GM15510 (cell line): Measurements from ENCODE around the gene BTBD9.

ENCODE experiments used
- POLR2A ChIP-seq: IDR thresholded peaks from 3 replicates; pipeline ENCODE4 v1.6.1; 2011; ENCODE audit warnings: borderline replicate concordance; ENCODE audit not compliant: insufficient read length; ENCODE audit errors: extremely low read depth

Gene BTBD9

GRCh38 chr6:38479331-38479730, 160.4 kb downstream of the BTBD9 start:
- no peak for TF ChIP-seq POLR2A

- no peak for TF ChIP-seq POLR2A
These were observed 162.0 kb downstream of the BTBD9 start for GRCh38 chr6:38477680-38478260.

GRCh38 chr6:38476888-38477287, 162.8 kb downstream of the BTBD9 start:
- no peak for TF ChIP-seq POLR2A

GRCh38 chr6:38476141-38476540, 163.6 kb downstream of the BTBD9 start:
- TF ChIP-seq POLR2A = no peak

GRCh38 chr6:38470548-38470947, 169.2 kb downstream of the BTBD9 start:
- TF ChIP-seq POLR2A = no peak

- TF ChIP-seq POLR2A = no peak
These were observed 172.2 kb downstream of the BTBD9 start for GRCh38 chr6:38467566-38467965.

GRCh38 chr6:38460186-38460585, 179.5 kb downstream of the BTBD9 start:
- no peak for TF ChIP-seq POLR2A

GRCh38 chr6:38459291-38459690, 180.4 kb downstream of the BTBD9 start:
- TF ChIP-seq POLR2A = no peak

- TF ChIP-seq POLR2A = no peak
These were observed 185.9 kb downstream of the BTBD9 start for GRCh38 chr6:38453861-38454260.

- no peak for TF ChIP-seq POLR2A
These were observed 186.7 kb downstream of the BTBD9 start for GRCh38 chr6:38452816-38453660.

GRCh38 chr6:38450717-38451116, 189.0 kb downstream of the BTBD9 start:
- no peak for TF ChIP-seq POLR2A

- TF ChIP-seq POLR2A = no peak
These were observed 193.8 kb downstream of the BTBD9 start for GRCh38 chr6:38445925-38446324.

GRCh38 chr6:38445336-38445735, 194.4 kb downstream of the BTBD9 start:
- no peak for TF ChIP-seq POLR2A

- no peak for TF ChIP-seq POLR2A
These were observed 196.2 kb downstream of the BTBD9 start for GRCh38 chr6:38443352-38444144.

GRCh38 chr6:38438097-38438496, 201.6 kb downstream of the BTBD9 start:
- no peak for TF ChIP-seq POLR2A
